ENCODE measurements around the gene RPTOR.

The RPTOR gene

DNA sequence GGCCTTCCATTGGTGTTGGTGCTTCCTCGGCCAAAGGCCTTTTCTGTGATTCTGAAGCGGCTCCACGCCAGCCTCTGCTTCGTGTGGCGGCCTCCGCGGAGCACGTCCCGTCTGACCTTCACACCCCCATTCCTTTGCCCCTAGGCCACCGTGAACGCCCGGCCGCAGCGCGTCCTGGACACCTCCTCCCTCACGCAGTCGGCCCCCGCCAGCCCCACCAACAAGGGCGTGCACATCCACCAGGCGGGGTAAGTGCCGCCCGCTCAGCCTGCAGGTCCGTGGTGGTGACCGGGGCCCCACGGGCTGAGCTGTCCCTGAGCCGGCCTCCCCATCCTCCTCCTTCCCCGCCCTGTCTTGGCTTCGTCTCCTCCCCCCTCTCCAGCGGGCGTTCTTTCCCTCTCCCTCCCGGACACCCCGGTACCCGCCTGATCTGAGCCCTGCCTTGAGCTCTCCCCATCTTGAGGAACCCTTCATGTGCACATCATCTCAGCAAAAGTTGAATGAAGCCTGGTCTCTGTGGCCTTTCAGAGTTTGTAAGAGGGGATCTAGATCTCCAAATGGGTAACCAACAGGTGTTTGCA is 378.0 kb downstream of the RPTOR start:
- Histone ChIP-seq H3K9ac (ENCODE audit: low read depth in 1 of 2, low read length in 2 of 2) (no peak overlapping the region), H3K36me3 (ENCODE audit: control insufficient read depth in 1 of 2, insufficient read depth in 2 of 2, low read length in 2 of 2) (peaks cover 3 to 58% of the 10 kb centered on the region in 2 donors), H3K4me1 (ENCODE audit: control insufficient read depth in 1 of 2, insufficient read depth in 2 of 2, low read length in 2 of 2) (no peaks in the 10 kb centered on the region), H3K4me3 (ENCODE audit: low read depth in 1 of 2, low read length in 2 of 2) (no peak overlapping the region), H3K9me3 (ENCODE audit: control insufficient read depth in 1 of 2, low read length in 2 of 2) (no peaks in the 10 kb centered on the region), H3K27me3 (ENCODE audit: control insufficient read depth in 1 of 2, insufficient read depth in 2 of 2, low read length in 2 of 2) (no peaks in the 10 kb centered on the region), H3K27ac (ENCODE audit: low read depth, low read length) (no peak overlapping the region)

DNA sequence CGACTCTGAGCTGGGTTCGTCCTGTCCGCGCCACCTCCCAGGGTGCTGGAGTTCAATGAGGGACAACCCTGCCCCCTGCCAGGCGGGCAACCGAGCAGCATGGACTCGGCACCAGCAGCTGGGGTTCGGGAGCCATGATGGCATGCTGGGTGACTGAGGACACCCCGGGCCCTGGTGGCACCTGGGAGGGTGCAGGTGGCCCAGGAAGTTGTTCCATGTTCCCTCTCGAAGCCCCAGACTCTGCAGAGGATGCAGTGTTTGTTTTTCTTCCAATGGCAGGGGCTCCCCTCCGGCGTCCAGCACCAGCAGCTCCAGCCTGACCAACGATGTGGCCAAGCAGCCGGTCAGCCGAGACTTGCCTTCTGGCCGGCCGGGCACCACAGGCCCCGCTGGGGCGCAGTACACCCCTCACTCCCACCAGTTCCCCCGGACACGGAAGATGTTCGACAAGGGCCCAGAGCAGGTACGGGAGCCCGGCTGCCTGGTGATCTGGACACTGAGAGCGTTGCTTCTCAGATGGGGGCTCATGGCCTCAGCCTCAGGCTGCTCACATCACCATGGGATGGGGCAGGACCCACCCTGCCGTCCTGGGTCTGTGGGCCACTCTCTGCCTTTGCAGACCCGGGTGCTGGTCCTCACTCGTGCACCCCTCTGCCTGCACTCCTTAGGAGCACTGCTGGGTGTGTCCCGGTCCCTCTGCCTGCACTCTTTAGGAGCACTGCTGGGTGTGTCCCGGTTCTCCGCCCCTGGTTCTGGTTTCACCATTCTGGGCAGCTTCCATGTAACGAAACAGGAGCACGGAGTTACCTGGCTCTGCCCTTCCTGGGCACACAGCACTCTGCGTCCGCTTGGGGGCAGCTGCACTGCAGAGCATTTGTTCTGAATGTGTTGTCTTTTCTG is 378.8 kb downstream of the RPTOR start:
- Histone ChIP-seq H3K4me1 (ENCODE audit: control insufficient read depth in 1 of 2, insufficient read depth in 2 of 2, low read length in 2 of 2) (no peaks in the 10 kb centered on the region), H3K9ac (ENCODE audit: low read depth in 1 of 2, low read length in 2 of 2) (no peak overlapping the region), H3K27me3 (ENCODE audit: control insufficient read depth in 1 of 2, insufficient read depth in 2 of 2, low read length in 2 of 2) (no peaks in the 10 kb centered on the region), H3K27ac (ENCODE audit: low read depth, low read length) (no peak overlapping the region), H3K9me3 (ENCODE audit: control insufficient read depth in 1 of 2, low read length in 2 of 2) (no peaks in the 10 kb centered on the region), H3K4me3 (ENCODE audit: low read depth in 1 of 2, low read length in 2 of 2) (no peak overlapping the region), H3K36me3 (ENCODE audit: control insufficient read depth in 1 of 2, insufficient read depth in 2 of 2, low read length in 2 of 2) (peaks cover 3 to 56% of the 10 kb centered on the region in 2 donors)

DNA sequence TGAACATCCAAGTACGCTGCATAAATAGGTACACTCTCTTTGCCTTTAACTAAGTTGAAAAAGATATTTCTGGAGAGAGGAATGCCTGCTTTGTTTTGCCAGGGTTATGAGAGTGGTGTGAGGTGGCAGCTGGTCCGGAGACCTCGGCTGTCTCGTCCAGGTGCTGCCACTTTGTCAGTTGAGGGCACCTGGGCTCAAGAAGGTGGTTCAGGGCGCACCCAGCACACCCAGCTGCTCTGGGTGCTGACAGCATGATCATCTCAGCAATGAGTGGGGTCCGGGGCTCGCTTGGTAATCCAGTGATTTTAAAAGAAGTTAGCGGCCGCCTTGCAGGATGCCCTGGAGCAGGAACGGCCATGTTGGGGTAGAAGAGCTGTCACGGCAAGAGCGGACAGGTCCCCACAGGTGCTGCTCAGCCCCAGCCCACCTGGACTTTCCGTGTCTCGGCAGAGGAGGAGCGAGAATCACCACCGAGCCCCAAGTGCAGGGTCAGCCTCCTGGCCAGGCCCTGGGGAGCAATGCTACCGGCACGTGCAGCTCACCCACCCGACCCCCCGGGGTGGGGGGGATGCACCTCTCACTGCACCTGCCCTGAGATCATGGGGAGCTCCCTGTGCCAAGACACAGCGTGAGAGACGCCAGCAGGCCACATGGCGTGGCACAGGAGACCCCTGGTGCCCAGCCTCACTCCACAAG is 379.6 kb downstream of the RPTOR start:
- Histone ChIP-seq H3K27me3 (ENCODE audit: control insufficient read depth in 1 of 2, insufficient read depth in 2 of 2, low read length in 2 of 2) (no peaks in the 10 kb centered on the region), H3K27ac (ENCODE audit: low read depth, low read length) (no peak overlapping the region), H3K9me3 (ENCODE audit: control insufficient read depth in 1 of 2, low read length in 2 of 2) (no peaks in the 10 kb centered on the region), H3K4me1 (ENCODE audit: control insufficient read depth in 1 of 2, insufficient read depth in 2 of 2, low read length in 2 of 2) (no peaks in the 10 kb centered on the region), H3K9ac (ENCODE audit: low read depth in 1 of 2, low read length in 2 of 2) (no peak overlapping the region), H3K4me3 (ENCODE audit: low read depth in 1 of 2, low read length in 2 of 2) (no peak overlapping the region), H3K36me3 (ENCODE audit: control insufficient read depth in 1 of 2, insufficient read depth in 2 of 2, low read length in 2 of 2) (peaks cover 3 to 51% of the 10 kb centered on the region in 2 donors)

DNA sequence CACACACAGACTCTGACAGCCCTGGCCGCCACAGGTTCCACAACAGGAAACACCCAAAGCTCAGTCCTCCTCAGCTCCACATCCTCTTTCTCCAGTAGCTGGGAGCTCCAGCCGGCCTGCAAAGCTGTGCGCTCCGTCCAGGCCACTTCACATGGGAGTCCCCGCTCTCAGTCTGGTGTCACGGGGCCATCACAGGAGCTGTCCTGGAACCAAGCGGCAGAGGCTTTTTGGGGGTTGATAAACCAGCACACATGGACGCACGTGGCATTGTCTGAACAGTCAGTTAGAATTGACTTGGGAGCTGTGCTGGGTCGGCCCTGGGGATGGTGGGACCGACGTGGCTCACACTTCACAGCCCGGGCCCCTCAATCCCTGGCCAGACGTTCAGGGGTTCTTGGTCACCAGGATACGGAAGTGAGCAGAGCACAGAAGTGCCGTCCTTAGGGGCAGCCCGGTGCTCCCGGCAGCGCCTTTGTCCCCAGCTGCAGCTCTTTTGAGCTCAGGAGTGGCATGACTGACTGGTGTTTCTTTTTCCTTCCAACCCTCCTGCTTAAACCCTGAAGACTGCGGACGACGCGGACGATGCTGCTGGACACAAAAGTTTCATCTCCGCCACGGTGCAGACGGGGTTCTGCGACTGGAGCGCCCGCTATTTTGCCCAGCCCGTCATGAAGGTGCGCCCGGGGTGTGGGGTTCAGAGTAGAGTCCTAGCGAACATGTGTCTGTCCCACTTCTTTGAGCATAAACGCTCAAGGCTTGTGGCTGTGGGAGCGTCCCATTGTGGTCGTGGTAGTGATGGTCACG is 380.4 kb downstream of the RPTOR start:
- Histone ChIP-seq H3K9me3 (ENCODE audit: control insufficient read depth in 1 of 2, low read length in 2 of 2) (no peaks in the 10 kb centered on the region), H3K36me3 (ENCODE audit: control insufficient read depth in 1 of 2, insufficient read depth in 2 of 2, low read length in 2 of 2) (peaks cover 3 to 53% of the 10 kb centered on the region in 2 donors), H3K27me3 (ENCODE audit: control insufficient read depth in 1 of 2, insufficient read depth in 2 of 2, low read length in 2 of 2) (no peaks in the 10 kb centered on the region), H3K27ac (ENCODE audit: low read depth, low read length) (no peak overlapping the region), H3K9ac (ENCODE audit: low read depth in 1 of 2, low read length in 2 of 2) (no peak overlapping the region), H3K4me1 (ENCODE audit: control insufficient read depth in 1 of 2, insufficient read depth in 2 of 2, low read length in 2 of 2) (no peaks in the 10 kb centered on the region), H3K4me3 (ENCODE audit: low read depth in 1 of 2, low read length in 2 of 2) (no peak overlapping the region)

DNA sequence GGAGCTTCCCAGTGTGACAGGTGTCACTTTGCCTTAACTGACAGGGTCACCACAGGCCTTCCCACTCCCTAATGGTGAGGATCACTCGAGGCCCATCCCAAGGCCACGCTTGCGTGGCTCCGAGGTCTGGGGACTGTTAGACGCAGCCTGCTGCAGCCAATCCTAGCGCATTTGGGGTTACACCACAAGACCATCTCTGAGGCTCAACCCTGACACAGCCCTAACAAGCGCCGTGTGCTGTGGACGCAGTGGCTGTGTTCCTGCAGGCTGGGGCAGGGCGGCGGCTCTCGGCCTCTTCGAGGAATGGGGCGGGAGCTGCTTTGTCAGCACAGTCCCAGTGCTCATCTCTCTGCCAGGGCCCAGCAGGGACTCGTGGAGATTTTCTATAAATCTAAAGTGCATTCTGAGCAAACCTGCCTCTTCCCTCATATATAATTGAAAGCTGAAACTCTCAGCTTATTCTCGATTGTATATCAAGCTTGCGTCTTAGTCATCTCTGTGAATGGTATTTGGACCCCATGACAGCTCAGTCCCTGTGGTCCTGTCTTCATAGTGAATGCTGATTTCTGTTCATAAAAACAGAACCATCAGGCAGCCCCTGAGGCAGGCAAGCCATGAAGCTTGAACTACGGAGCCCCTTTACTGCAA is 381.2 kb downstream of the RPTOR start:
- Histone ChIP-seq H3K4me1 (ENCODE audit: control insufficient read depth in 1 of 2, insufficient read depth in 2 of 2, low read length in 2 of 2) (no peaks in the 10 kb centered on the region), H3K9ac (ENCODE audit: low read depth in 1 of 2, low read length in 2 of 2) (no peak overlapping the region), H3K4me3 (ENCODE audit: low read depth in 1 of 2, low read length in 2 of 2) (no peak overlapping the region), H3K27me3 (ENCODE audit: control insufficient read depth in 1 of 2, insufficient read depth in 2 of 2, low read length in 2 of 2) (no peaks in the 10 kb centered on the region), H3K36me3 (ENCODE audit: control insufficient read depth in 1 of 2, insufficient read depth in 2 of 2, low read length in 2 of 2) (peaks cover 3 to 55% of the 10 kb centered on the region in 2 donors), H3K27ac (ENCODE audit: low read depth, low read length) (no peak overlapping the region), H3K9me3 (ENCODE audit: control insufficient read depth in 1 of 2, low read length in 2 of 2) (no peaks in the 10 kb centered on the region)

DNA sequence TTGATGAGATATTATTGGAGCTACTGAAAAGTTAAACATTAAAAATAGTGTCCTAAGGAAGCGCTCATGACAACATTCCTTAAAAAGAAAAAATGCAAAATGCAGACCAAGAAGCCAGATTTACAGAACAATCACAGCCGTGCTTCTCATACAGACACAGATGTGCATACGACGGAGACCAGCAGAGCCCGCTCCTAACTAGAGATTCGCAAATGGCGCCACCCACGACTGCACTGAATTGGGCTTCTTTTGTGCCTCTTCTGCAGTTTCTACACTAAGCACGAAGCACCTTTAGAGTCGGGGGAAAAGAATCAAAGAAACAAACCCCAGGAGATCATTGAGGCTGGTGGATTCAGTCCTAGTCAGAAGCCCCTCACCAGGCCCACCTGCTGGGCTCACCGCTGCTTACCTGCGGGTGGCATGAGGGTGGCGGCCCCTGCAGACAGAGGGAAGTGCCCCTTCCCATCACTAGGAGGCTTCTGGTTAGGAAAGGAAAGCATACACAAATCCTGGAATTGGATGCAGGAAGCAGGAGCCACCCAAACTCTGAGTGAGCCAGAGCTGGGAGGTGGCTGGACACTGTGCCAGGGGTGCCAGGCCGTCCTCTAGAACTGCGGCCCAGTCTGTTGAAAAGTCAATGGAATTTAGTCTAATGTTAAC is 382.1 kb downstream of the RPTOR start:
- Histone ChIP-seq H3K36me3 (ENCODE audit: control insufficient read depth in 1 of 2, insufficient read depth in 2 of 2, low read length in 2 of 2) (peaks cover 3 to 55% of the 10 kb centered on the region in 2 donors), H3K27ac (ENCODE audit: low read depth, low read length) (no peak overlapping the region), H3K27me3 (ENCODE audit: control insufficient read depth in 1 of 2, insufficient read depth in 2 of 2, low read length in 2 of 2) (no peaks in the 10 kb centered on the region), H3K4me3 (ENCODE audit: low read depth in 1 of 2, low read length in 2 of 2) (no peak overlapping the region), H3K4me1 (ENCODE audit: control insufficient read depth in 1 of 2, insufficient read depth in 2 of 2, low read length in 2 of 2) (no peaks in the 10 kb centered on the region), H3K9ac (ENCODE audit: low read depth in 1 of 2, low read length in 2 of 2) (no peak overlapping the region), H3K9me3 (ENCODE audit: control insufficient read depth in 1 of 2, low read length in 2 of 2) (no peaks in the 10 kb centered on the region)

DNA sequence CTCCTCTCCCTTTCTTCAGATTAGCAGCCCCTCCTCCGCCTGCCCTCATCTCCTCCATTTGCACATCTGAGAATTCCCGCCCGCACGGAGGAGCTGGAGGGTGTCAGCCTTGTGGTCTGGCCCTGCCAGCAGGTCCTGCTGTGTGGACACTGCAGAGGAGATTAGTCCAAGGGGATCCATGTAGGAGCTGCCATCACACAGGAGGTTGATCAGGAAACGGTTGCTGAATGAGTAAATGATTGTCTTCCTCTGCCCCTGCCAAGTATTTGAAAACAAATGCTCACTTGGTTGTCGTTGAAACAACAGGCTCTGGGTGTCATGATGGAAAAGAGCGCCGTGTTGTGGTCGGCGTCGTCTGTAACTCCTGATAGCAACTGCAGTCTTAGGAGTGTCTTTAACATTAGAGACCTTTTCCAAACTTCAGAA is 383.2 kb downstream of the RPTOR start:
- no peak overlapping the region for H3K27ac ChIP-seq (ENCODE audit: low read depth, low read length)
- no peaks in the 10 kb centered on the region for H3K9me3 ChIP-seq (ENCODE audit: control insufficient read depth in 1 of 2, low read length in 2 of 2)
- H3K27me3 ChIP-seq (ENCODE audit: control insufficient read depth in 1 of 2, insufficient read depth in 2 of 2, low read length in 2 of 2), result no peaks in the 10 kb centered on the region
- H3K9ac ChIP-seq (ENCODE audit: low read depth in 1 of 2, low read length in 2 of 2), result no peak overlapping the region
- peaks cover 3 to 55% of the 10 kb centered on the region in 2 donors for H3K36me3 ChIP-seq (ENCODE audit: control insufficient read depth in 1 of 2, insufficient read depth in 2 of 2, low read length in 2 of 2)
- H3K4me3 ChIP-seq (ENCODE audit: low read depth in 1 of 2, low read length in 2 of 2), result no peak overlapping the region
- no peaks in the 10 kb centered on the region for H3K4me1 ChIP-seq (ENCODE audit: control insufficient read depth in 1 of 2, insufficient read depth in 2 of 2, low read length in 2 of 2)

DNA sequence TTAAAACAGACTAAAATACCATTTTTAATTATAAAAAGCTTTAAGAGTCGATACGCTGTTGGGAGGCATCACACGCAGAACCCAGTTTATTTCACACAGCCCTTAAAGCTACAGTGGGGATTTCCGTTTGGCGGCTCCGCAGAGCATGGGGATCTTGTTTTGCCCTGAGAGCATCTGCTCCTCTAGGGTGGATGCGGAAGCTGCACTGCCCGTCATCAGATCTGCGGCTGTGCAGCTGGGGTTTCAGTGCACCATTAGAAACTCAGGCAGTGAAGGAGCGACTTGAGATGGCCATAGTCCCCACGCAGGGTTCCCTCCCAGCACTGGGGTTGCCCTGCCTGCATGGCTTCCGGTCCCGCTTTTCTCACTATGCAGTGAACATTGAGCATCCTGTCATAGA is 384.8 kb downstream of the RPTOR start:
- Histone ChIP-seq H3K9me3 (ENCODE audit: control insufficient read depth in 1 of 2, low read length in 2 of 2) (no peaks in the 10 kb centered on the region), H3K27me3 (ENCODE audit: control insufficient read depth in 1 of 2, insufficient read depth in 2 of 2, low read length in 2 of 2) (no peaks in the 10 kb centered on the region), H3K4me1 (ENCODE audit: control insufficient read depth in 1 of 2, insufficient read depth in 2 of 2, low read length in 2 of 2) (no peaks in the 10 kb centered on the region), H3K36me3 (ENCODE audit: control insufficient read depth in 1 of 2, insufficient read depth in 2 of 2, low read length in 2 of 2) (peaks cover 3 to 39% of the 10 kb centered on the region in 2 donors), H3K4me3 (ENCODE audit: low read depth in 1 of 2, low read length in 2 of 2) (no peak overlapping the region), H3K27ac (ENCODE audit: low read depth, low read length) (no peak overlapping the region), H3K9ac (ENCODE audit: low read depth in 1 of 2, low read length in 2 of 2) (no peak overlapping the region)
